HEK293 (cell line): ENCODE data around the gene MBD4.

ENCODE experiments used
- CTCF ChIA-PET: fragments of 350-600 bp; formaldehyde crosslinking; extraction: SDS; loops from one replicate; lab custom pipeline; 2021; ENCODE audit warnings: antibody characterized with exemption; lab: Yijun Ruan, JAX
- POLR2A ChIA-PET: fragments of 300-600 bp; formaldehyde crosslinking; extraction: SDS; loops from one replicate; lab custom pipeline; 2020; ENCODE audit warnings: antibody characterized with exemption, inconsistent platforms; lab: Yijun Ruan, JAX
- H3K27ac ChIP-seq: fragments of 200-500 bp; sonication (Bioruptor generic); 2 replicates; pipeline ENCODE4 v1.5.1; 2014; ENCODE audit warnings: low read depth, low read length, control low read depth, inconsistent platforms; ENCODE audit errors: extremely low read depth
- H3K36me3 ChIP-seq, 2 experiments: fragments of 200-500 bp in 1 of 2; sonication (Bioruptor generic) in 1 of 2; 1 replicate in 1 of 2; 2 replicates in 1 of 2; pipeline ENCODE4 v1.5.1; 2014 to 2017; ENCODE audit warnings: inconsistent platforms in 2 of 2, low read length in 2 of 2; ENCODE audit not compliant: control insufficient read depth in 2 of 2, insufficient read depth in 1 of 2
- H3K4me1 ChIP-seq: fragments of 200-500 bp; sonication (Bioruptor generic); 2 replicates; pipeline ENCODE4 v1.5.1; 2014; ENCODE audit warnings: mild to moderate bottlenecking, low read length, inconsistent platforms; ENCODE audit not compliant: control insufficient read depth, insufficient read depth
- H3K4me3 ChIP-seq: 2 replicates; pipeline ENCODE4 v1.5.1; 2011; ENCODE audit warnings: low read depth, mild to moderate bottlenecking, control low read depth, low read length, moderate library complexity
- H3K9me3 ChIP-seq: fragments of 200-500 bp; sonication (Bioruptor generic); 2 replicates; pipeline ENCODE4 v1.5.1; 2014; ENCODE audit warnings: low read depth, low read length, inconsistent platforms; ENCODE audit not compliant: control insufficient read depth, insufficient read depth
- GLIS2 ChIP-seq: fragments of 450-650 bp; formaldehyde crosslinking; IDR thresholded peaks from 2 replicates; pipeline ENCODE4 v1.5.1; 2016; ENCODE audit warnings: missing biosample characterization, missing genetic modification characterization
- HOXD13 ChIP-seq: sonication (generic); formaldehyde crosslinking; IDR thresholded peaks from 2 replicates; pipeline ENCODE4 v1.8.0; 2022; ENCODE audit warnings: missing genetic modification reagents, borderline replicate concordance
- MYNN ChIP-seq: fragments of 450-650 bp; formaldehyde crosslinking; IDR thresholded peaks from 2 replicates; pipeline ENCODE4 v1.5.1; 2016; ENCODE audit warnings: missing biosample characterization, missing genetic modification characterization, borderline replicate concordance
- TRIM28 ChIP-seq: IDR thresholded peaks from 2 replicates; pipeline ENCODE4 v1.6.1; 2011; ENCODE audit warnings: low read length, control low read depth, borderline replicate concordance
- ZBTB21 ChIP-seq: fragments of 450-650 bp; formaldehyde crosslinking; IDR thresholded peaks from 2 replicates; pipeline ENCODE4 v1.5.1; 2017; ENCODE audit warnings: missing biosample characterization, missing genetic modification characterization
- ZFP41 ChIP-seq: fragments of 450-650 bp; formaldehyde crosslinking; IDR thresholded peaks from 2 replicates; pipeline ENCODE4 v1.5.1; 2016; ENCODE audit warnings: missing biosample characterization, missing genetic modification characterization, borderline replicate concordance
- ZNF114 ChIP-seq: fragments of 450-650 bp; formaldehyde crosslinking; IDR thresholded peaks from 2 replicates; pipeline ENCODE4 v1.5.0; 2017; ENCODE audit warnings: missing biosample characterization, missing genetic modification characterization
- ZNF19 ChIP-seq: fragments of 450-650 bp; formaldehyde crosslinking; IDR thresholded peaks from 2 replicates; pipeline ENCODE4; 2016; ENCODE audit warnings: missing biosample characterization, missing genetic modification characterization, low read depth
- ZNF202 ChIP-seq: fragments of 450-650 bp; formaldehyde crosslinking; IDR thresholded peaks from 2 replicates; pipeline ENCODE4 v1.5.1; 2016; ENCODE audit warnings: missing biosample characterization, missing genetic modification characterization, borderline replicate concordance
- ZNF341 ChIP-seq: fragments of 450-650 bp; formaldehyde crosslinking; IDR thresholded peaks from 2 replicates; pipeline ENCODE4; 2016; ENCODE audit warnings: low read depth, missing biosample characterization, missing genetic modification characterization
- ZNF433 ChIP-seq: fragments of 450-650 bp; formaldehyde crosslinking; IDR thresholded peaks from 2 replicates; pipeline ENCODE4 v1.5.1; 2016; ENCODE audit warnings: missing biosample characterization, missing genetic modification characterization, low read depth
- ZNF510 ChIP-seq: fragments of 450-650 bp; formaldehyde crosslinking; IDR thresholded peaks from 2 replicates; pipeline ENCODE4 v1.5.1; 2018; ENCODE audit warnings: mild to moderate bottlenecking, missing genetic modification characterization, missing biosample characterization; ENCODE audit not compliant: insufficient replicate concordance
- ZNF610 ChIP-seq: fragments of 450-650 bp; formaldehyde crosslinking; IDR thresholded peaks from 2 replicates; pipeline ENCODE4 v1.5.1; 2016; ENCODE audit warnings: missing biosample characterization, missing genetic modification characterization, borderline replicate concordance
- ZNF654 ChIP-seq: fragments of 450-650 bp; formaldehyde crosslinking; IDR thresholded peaks from 2 replicates; pipeline ENCODE4 v1.5.1; 2016; ENCODE audit warnings: low read depth, missing biosample characterization, missing genetic modification characterization
- ZNF843 ChIP-seq: fragments of 450-650 bp; formaldehyde crosslinking; IDR thresholded peaks from 2 replicates; pipeline ENCODE4 v1.5.1; 2016; ENCODE audit warnings: missing biosample characterization, missing genetic modification characterization
- ZSCAN23 ChIP-seq: fragments of 450-650 bp; formaldehyde crosslinking; IDR thresholded peaks from 2 replicates; pipeline ENCODE4 v1.5.1; 2016; ENCODE audit warnings: missing biosample characterization, missing genetic modification characterization
- TF ChIP-seq, protein P1 (sequence below): fragments of 450-650 bp; formaldehyde crosslinking; IDR thresholded peaks from 2 replicates; pipeline ENCODE4 v1.5.1; 2016; ENCODE audit warnings: missing biosample characterization, missing genetic modification characterization
- TF ChIP-seq, protein P2 (sequence below): fragments of 450-650 bp; formaldehyde crosslinking; IDR thresholded peaks from 2 replicates; pipeline ENCODE4; 2016; ENCODE audit warnings: missing biosample characterization, missing genetic modification characterization
- TF ChIP-seq, protein P3 (sequence below): fragments of 450-650 bp; formaldehyde crosslinking; IDR thresholded peaks from 2 replicates; pipeline ENCODE4 v1.5.1; 2017; ENCODE audit warnings: missing biosample characterization, mild to moderate bottlenecking, missing genetic modification characterization, moderate library complexity
- TF ChIP-seq, protein P4 (sequence below): fragments of 450-650 bp; formaldehyde crosslinking; IDR thresholded peaks from 2 replicates; pipeline ENCODE4 v1.5.1; 2017; ENCODE audit warnings: missing biosample characterization, missing genetic modification characterization
- TF ChIP-seq, protein P5 (sequence below): fragments of 450-650 bp; formaldehyde crosslinking; IDR thresholded peaks from 2 replicates; pipeline ENCODE4 v1.5.1; 2016; ENCODE audit warnings: missing biosample characterization, missing genetic modification characterization

Gene MBD4

DNA sequence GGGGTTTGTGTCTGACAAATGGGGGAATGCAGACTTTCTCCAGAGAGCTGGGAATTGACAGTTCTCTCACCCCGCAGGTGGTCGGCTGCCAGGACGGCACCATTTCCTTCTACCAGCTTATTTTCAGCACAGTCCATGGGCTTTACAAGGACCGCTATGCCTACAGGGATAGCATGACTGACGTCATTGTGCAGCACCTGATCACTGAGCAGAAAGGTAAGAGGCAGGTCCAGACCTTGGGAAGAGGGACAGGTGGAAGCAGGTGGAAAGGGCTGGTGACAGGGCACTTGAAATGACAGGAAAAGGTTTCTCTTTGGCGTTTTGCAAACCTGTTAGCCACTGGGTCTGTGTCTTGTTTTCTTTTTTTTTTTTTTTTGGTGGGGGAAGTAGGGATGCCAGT, 36.8 kb upstream of the MBD4 start:
- Histone ChIP-seq H3K27ac (no peak overlapping the region), H3K9me3 (no peaks in the 10 kb centered on the region), H3K4me1 (no peaks in the 10 kb centered on the region), H3K36me3 (peaks cover 0 to 39% of the 10 kb centered on the region in 2 experiments; a peak in 1 of 3 replicates), H3K4me3 (no peak overlapping the region)
- CTCF ChIA-PET = no interaction called here
- POLR2A ChIA-PET = no interaction called here
- TF ChIP-seq, protein P1, sequence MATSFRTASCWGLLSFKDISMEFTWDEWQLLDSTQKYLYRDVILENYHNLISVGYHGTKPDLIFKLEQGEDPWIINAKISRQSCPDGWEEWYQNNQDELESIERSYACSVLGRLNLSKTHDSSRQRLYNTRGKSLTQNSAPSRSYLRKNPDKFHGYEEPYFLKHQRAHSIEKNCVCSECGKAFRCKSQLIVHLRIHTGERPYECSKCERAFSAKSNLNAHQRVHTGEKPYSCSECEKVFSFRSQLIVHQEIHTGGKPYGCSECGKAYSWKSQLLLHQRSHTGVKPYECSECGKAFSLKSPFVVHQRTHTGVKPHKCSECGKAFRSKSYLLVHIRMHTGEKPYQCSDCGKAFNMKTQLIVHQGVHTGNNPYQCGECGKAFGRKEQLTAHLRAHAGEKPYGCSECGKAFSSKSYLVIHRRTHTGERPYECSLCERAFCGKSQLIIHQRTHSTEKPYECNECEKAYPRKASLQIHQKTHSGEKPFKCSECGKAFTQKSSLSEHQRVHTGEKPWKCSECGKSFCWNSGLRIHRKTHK (tag by site-specific recombination) = no peak
- TF ChIP-seq GLIS2 = no peak
- TF ChIP-seq ZFP41 (tag by site-specific recombination) = no peak
- TF ChIP-seq, protein P2, sequence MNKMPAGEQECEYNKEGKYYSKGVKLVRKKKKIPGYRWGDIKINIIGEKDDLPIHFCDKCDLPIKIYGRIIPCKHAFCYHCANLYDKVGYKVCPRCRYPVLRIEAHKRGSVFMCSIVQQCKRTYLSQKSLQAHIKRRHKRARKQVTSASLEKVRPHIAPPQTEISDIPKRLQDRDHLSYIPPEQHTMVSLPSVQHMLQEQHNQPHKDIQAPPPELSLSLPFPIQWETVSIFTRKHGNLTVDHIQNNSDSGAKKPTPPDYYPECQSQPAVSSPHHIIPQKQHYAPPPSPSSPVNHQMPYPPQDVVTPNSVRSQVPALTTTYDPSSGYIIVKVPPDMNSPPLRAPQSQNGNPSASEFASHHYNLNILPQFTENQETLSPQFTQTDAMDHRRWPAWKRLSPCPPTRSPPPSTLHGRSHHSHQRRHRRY (tag by site-specific recombination) = no peak
- TF ChIP-seq ZNF610 (tag by site-specific recombination) = no peak
- TF ChIP-seq, protein P3, sequence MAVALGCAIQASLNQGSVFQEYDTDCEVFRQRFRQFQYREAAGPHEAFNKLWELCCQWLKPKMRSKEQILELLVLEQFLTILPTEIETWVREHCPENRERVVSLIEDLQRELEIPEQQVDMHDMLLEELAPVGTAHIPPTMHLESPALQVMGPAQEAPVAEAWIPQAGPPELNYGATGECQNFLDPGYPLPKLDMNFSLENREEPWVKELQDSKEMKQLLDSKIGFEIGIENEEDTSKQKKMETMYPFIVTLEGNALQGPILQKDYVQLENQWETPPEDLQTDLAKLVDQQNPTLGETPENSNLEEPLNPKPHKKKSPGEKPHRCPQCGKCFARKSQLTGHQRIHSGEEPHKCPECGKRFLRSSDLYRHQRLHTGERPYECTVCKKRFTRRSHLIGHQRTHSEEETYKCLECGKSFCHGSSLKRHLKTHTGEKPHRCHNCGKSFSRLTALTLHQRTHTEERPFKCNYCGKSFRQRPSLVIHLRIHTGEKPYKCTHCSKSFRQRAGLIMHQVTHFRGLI (tag by site-specific recombination) = no peak
- no peak for TF ChIP-seq ZNF202 (tag by site-specific recombination)

DNA sequence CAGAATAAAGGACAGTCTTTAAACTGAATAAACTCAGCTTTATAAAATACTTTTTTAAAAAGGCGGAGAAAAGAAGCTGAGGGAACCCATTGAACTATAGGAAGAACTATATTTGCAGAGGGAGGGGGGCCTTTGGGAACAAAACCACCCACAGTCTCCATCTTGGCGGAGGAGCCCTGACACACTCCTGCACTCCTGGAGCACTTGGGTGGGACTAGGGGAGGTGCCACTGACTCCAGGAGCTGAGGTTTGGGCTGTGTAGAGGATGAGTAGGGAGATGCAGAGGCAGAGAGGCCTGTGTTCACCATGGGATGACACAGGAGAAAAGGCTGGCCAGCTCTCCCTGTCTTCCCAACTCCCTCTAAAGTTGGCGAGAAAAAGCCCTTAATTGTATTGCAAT, 36.1 kb upstream of the MBD4 start:
- TF ChIP-seq ZNF341 = no peak
- H3K9me3 ChIP-seq = no peaks in the 10 kb centered on the region
- no peaks in the 10 kb centered on the region for H3K4me1 ChIP-seq
- H3K36me3 ChIP-seq = peaks cover 0 to 45% of the 10 kb centered on the region in 2 experiments; a peak in 1 of 3 replicates
- ChIA-PET CTCF (no interaction called here), POLR2A (no interaction called here)
- H3K27ac ChIP-seq = no peak overlapping the region
- no peak overlapping the region for H3K4me3 ChIP-seq

DNA sequence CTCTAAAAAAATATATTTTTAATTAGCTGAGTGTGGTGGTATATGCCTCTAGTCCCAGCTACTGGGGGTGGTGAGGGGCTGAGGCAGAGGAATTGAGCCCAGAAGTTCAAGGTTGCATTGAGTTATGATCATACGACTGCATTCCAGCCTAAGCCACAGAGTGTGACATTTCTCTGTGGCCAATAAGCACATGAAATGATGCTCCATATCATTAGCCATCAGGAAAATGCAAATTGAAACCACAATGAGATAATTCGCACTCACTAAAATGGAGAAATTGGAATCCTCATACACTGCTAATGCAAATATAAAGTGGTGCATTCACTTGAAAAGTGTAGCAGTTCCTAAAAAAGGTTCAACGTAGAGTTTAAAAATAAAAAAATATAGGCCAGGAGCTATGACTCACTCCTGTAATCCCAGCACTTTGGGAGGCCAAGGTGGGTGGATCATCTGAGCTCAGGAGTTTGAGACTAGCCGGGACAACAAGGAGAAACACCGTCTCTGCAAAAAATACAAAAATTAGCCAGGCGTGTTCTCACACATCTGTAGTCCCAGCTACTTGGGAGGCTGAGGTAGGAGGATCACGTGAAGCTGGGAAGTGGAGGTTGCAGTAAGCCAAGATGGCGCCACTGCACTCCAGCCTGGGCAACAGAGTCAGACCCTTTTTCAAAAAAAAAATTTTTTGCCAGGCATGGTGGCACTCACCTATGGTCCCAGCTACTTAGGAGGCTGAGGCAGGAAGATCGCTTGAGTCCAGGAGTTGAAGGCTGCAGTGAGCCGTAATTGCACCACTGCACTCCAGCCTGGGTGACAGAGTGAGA, 35.4 kb upstream of the MBD4 start:
- no peak overlapping the region for H3K27ac ChIP-seq
- no peak overlapping the region for H3K4me3 ChIP-seq
- H3K9me3 ChIP-seq = no peaks in the 10 kb centered on the region
- no peaks in the 10 kb centered on the region for H3K4me1 ChIP-seq
- POLR2A ChIA-PET = no interaction called here
- H3K36me3 ChIP-seq = peaks cover 0 to 40% of the 10 kb centered on the region in 2 experiments; a peak in 1 of 3 replicates
- CTCF ChIA-PET = interaction anchor here (0.5 kb wide), 1 partner anchor 315 kb away, joined by 4 read pairs; no protein-coding TSS in a partner anchor
- TF ChIP-seq ZNF19 (no peak), ZNF433 (tag by site-specific recombination) (no peak), ZBTB21 (tag by site-specific recombination) (no peak), MYNN (tag by site-specific recombination) (no peak), ZNF654 (tag by site-specific recombination) (no peak), ZNF114 (tag by site-specific recombination) (no peak), ZNF510 (tag by site-specific recombination) (no peak), HOXD13 (CRISPR knock-in tag) (no peak), ZNF843 (tag by site-specific recombination) (no peak), TRIM28 (no peak), ZSCAN23 (no peak)
- TF ChIP-seq, protein P4, sequence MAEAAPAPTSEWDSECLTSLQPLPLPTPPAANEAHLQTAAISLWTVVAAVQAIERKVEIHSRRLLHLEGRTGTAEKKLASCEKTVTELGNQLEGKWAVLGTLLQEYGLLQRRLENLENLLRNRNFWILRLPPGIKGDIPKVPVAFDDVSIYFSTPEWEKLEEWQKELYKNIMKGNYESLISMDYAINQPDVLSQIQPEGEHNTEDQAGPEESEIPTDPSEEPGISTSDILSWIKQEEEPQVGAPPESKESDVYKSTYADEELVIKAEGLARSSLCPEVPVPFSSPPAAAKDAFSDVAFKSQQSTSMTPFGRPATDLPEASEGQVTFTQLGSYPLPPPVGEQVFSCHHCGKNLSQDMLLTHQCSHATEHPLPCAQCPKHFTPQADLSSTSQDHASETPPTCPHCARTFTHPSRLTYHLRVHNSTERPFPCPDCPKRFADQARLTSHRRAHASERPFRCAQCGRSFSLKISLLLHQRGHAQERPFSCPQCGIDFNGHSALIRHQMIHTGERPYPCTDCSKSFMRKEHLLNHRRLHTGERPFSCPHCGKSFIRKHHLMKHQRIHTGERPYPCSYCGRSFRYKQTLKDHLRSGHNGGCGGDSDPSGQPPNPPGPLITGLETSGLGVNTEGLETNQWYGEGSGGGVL (tag by site-specific recombination) = no peak
- TF ChIP-seq, protein P5, sequence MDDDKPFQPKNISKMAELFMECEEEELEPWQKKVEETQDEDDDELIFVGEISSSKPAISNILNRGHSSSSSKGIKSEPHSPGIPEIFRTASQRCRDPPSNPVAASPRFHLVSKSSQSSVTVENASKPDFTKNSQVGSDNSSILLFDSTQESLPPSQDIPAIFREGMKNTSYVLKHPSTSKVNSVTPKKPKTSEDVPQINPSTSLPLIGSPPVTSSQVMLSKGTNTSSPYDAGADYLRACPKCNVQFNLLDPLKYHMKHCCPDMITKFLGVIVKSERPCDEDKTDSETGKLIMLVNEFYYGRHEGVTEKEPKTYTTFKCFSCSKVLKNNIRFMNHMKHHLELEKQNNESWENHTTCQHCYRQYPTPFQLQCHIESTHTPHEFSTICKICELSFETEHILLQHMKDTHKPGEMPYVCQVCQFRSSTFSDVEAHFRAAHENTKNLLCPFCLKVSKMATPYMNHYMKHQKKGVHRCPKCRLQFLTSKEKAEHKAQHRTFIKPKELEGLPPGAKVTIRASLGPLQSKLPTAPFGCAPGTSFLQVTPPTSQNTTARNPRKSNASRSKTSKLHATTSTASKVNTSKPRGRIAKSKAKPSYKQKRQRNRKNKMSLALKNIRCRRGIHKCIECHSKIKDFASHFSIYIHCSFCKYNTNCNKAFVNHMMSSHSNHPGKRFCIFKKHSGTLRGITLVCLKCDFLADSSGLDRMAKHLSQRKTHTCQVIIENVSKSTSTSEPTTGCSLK = no peak
